HUES6 (cell line): ENCODE data around the gene GPC6.

ENCODE experiments used
- H3K27ac ChIP-seq: 2 replicates; pipeline ENCODE4 v1.7.0; 2013; ENCODE audit warnings: low read depth, mild to moderate bottlenecking, low read length, inconsistent platforms
- H3K27me3 ChIP-seq: 2 replicates; pipeline ENCODE4 v1.6.1; 2013; ENCODE audit warnings: low read length; ENCODE audit not compliant: control insufficient read depth, insufficient read depth
- H3K36me3 ChIP-seq: 2 replicates; pipeline ENCODE4 v1.6.1; 2013; ENCODE audit warnings: low read length; ENCODE audit not compliant: control insufficient read depth, insufficient read depth
- H3K4me1 ChIP-seq: 2 replicates; pipeline ENCODE4 v1.6.1; 2013; ENCODE audit warnings: low read length; ENCODE audit not compliant: control insufficient read depth, insufficient read depth
- H3K4me3 ChIP-seq: 2 replicates; pipeline ENCODE4 v1.5.1; 2013; ENCODE audit warnings: low read depth, low read length
- H3K9ac ChIP-seq: one replicate; pipeline ENCODE4 v1.6.1; 2013; ENCODE audit warnings: mild to moderate bottlenecking, low read length
- H3K9me3 ChIP-seq: 2 replicates; pipeline ENCODE4 v1.6.1; 2013; ENCODE audit warnings: low read depth, low read length; ENCODE audit not compliant: control insufficient read depth, insufficient read depth

The GPC6 gene

GRCh38 chr13:93872786-93873347 lies 646.3 kb downstream of the GPC6 start:
- Histone ChIP-seq H3K9me3 (no peaks in the 10 kb centered on the region), H3K4me1 (no peaks in the 10 kb centered on the region), H3K9ac (no peak overlapping the region), H3K36me3 (no peaks in the 10 kb centered on the region), H3K4me3 (no peak overlapping the region), H3K27ac (no peak overlapping the region), H3K27me3 (no peaks in the 10 kb centered on the region)

- H3K27ac ChIP-seq, result no peak overlapping the region
- no peaks in the 10 kb centered on the region for H3K27me3 ChIP-seq
- no peak overlapping the region for H3K4me3 ChIP-seq
- peaks cover 9% of the 10 kb centered on the region; the same call in 1 of the 2 replicates for H3K9me3 ChIP-seq
- H3K9ac ChIP-seq, result no peak overlapping the region
- no peaks in the 10 kb centered on the region for H3K4me1 ChIP-seq
- no peaks in the 10 kb centered on the region for H3K36me3 ChIP-seq
These were observed 648.9 kb downstream of the GPC6 start for GRCh38 chr13:93875547-93875946.

DNA sequence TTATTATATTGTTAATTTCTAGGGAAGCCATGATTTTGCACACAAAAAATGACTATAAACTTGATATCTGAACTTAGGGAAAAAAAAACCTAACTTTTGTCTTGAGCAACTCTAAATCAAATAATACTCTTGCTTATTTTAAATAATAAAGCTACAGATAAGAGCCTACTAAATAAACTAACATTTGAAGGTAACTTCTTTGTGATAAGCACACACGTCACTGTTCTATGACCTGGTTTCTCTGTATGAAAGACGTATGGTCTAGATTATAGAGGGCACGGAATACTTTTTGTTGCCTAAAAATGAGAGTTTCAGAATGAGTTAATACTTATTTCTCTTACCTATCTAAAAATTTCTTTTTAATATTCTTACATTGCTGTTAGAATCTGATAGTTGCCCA lies 649.6 kb downstream of the GPC6 start:
- Histone ChIP-seq H3K4me1 (no peaks in the 10 kb centered on the region), H3K9ac (no peak overlapping the region), H3K27ac (no peak overlapping the region), H3K9me3 (peaks cover 9% of the 10 kb centered on the region; the same call in 1 of the 2 replicates), H3K36me3 (no peaks in the 10 kb centered on the region), H3K4me3 (no peak overlapping the region), H3K27me3 (no peaks in the 10 kb centered on the region)

GRCh38 chr13:93878675-93879074 lies 652.1 kb downstream of the GPC6 start:
- Histone ChIP-seq H3K27me3 (no peaks in the 10 kb centered on the region), H3K4me1 (no peaks in the 10 kb centered on the region), H3K9me3 (peaks cover 9% of the 10 kb centered on the region; the same call in 1 of the 2 replicates), H3K27ac (no peak overlapping the region), H3K9ac (no peak overlapping the region), H3K36me3 (no peaks in the 10 kb centered on the region), H3K4me3 (no peak overlapping the region)

GRCh38 chr13:93881411-93881810 lies 654.8 kb downstream of the GPC6 start:
- Histone ChIP-seq H3K36me3 (no peaks in the 10 kb centered on the region), H3K9ac (no peak overlapping the region), H3K27ac (no peak overlapping the region), H3K27me3 (no peaks in the 10 kb centered on the region), H3K4me3 (no peak overlapping the region), H3K4me1 (no peaks in the 10 kb centered on the region), H3K9me3 (peaks cover 9% of the 10 kb centered on the region; the same call in 1 of the 2 replicates)

- Histone ChIP-seq H3K27ac (no peak overlapping the region), H3K4me3 (no peak overlapping the region), H3K27me3 (no peaks in the 10 kb centered on the region), H3K36me3 (no peaks in the 10 kb centered on the region), H3K4me1 (no peaks in the 10 kb centered on the region), H3K9me3 (peaks cover 9% of the 10 kb centered on the region; the same call in 1 of the 2 replicates), H3K9ac (no peak overlapping the region)
These were observed 655.6 kb downstream of the GPC6 start for GRCh38 chr13:93882086-93882651.

- Histone ChIP-seq H3K27me3 (no peaks in the 10 kb centered on the region), H3K9ac (no peak overlapping the region), H3K4me1 (no peaks in the 10 kb centered on the region), H3K36me3 (no peaks in the 10 kb centered on the region), H3K4me3 (no peak overlapping the region), H3K27ac (no peak overlapping the region), H3K9me3 (no peaks in the 10 kb centered on the region)
These were observed 662.9 kb downstream of the GPC6 start for GRCh38 chr13:93889430-93889951.

DNA sequence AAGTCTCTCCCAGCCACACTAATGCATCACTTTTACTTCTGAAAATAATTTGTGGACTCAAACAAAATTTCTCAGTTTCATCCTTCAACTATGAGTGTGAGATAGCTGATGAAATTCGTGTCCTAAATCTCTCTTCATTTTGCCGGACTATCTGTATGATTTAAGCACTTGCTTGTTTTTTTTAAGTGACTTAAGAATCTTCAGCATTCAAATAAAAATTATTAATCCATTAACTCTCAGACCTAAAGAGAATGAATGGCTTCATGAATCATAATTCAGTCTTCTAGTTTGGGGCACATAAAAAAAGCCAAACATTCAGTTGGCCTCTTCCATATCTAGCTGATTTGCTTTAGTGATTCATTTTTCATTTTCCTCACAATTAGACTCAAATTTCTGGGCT lies 673.4 kb downstream of the GPC6 start:
- H3K27me3 ChIP-seq, result no peaks in the 10 kb centered on the region
- H3K27ac ChIP-seq, result no peak overlapping the region
- no peaks in the 10 kb centered on the region for H3K36me3 ChIP-seq
- H3K4me3 ChIP-seq, result no peak overlapping the region
- H3K9me3 ChIP-seq, result no peaks in the 10 kb centered on the region
- no peaks in the 10 kb centered on the region for H3K4me1 ChIP-seq
- H3K9ac ChIP-seq, result no peak overlapping the region

GRCh38 chr13:93900731-93901130 lies 674.1 kb downstream of the GPC6 start:
- Histone ChIP-seq H3K4me1 (no peaks in the 10 kb centered on the region), H3K9ac (no peak overlapping the region), H3K4me3 (no peak overlapping the region), H3K27me3 (no peaks in the 10 kb centered on the region), H3K9me3 (no peaks in the 10 kb centered on the region), H3K27ac (no peak overlapping the region), H3K36me3 (no peaks in the 10 kb centered on the region)

GRCh38 chr13:93903909-93904308 lies 677.3 kb downstream of the GPC6 start:
- H3K4me3 ChIP-seq, result no peak overlapping the region
- no peak overlapping the region for H3K27ac ChIP-seq
- no peaks in the 10 kb centered on the region for H3K36me3 ChIP-seq
- no peaks in the 10 kb centered on the region for H3K27me3 ChIP-seq
- no peak overlapping the region for H3K9ac ChIP-seq
- H3K9me3 ChIP-seq, result no peaks in the 10 kb centered on the region
- no peaks in the 10 kb centered on the region for H3K4me1 ChIP-seq

GRCh38 chr13:93915269-93915809 lies 688.7 kb downstream of the GPC6 start:
- H3K4me1 ChIP-seq, result no peaks in the 10 kb centered on the region
- no peaks in the 10 kb centered on the region for H3K36me3 ChIP-seq
- H3K9me3 ChIP-seq, result no peaks in the 10 kb centered on the region
- no peak overlapping the region for H3K27ac ChIP-seq
- H3K9ac ChIP-seq, result no peak overlapping the region
- H3K27me3 ChIP-seq, result no peaks in the 10 kb centered on the region
- no peak overlapping the region for H3K4me3 ChIP-seq
